ENCODE results near the gene CDH23.

DNA sequence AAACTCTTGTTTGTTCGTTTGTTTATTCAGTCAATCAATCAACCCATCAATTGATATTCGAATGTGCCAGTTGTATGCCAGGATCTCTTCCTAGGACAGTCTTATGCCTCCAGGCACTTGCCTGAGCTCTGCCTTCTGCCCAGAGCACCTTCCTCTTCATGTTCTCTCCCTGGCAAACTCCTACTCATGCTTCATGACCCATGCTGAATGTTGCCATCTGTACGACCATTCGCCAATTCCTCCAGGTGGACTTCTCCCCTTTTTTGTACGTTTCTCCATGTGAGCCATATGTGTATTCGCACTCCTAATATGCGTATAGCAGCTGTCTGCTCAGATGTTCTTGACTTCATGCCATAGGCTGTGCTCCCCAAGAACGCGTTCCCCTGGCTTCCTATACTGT, 180.1 kb downstream of the CDH23 start:
- TF ChIP-seq, protein P1, sequence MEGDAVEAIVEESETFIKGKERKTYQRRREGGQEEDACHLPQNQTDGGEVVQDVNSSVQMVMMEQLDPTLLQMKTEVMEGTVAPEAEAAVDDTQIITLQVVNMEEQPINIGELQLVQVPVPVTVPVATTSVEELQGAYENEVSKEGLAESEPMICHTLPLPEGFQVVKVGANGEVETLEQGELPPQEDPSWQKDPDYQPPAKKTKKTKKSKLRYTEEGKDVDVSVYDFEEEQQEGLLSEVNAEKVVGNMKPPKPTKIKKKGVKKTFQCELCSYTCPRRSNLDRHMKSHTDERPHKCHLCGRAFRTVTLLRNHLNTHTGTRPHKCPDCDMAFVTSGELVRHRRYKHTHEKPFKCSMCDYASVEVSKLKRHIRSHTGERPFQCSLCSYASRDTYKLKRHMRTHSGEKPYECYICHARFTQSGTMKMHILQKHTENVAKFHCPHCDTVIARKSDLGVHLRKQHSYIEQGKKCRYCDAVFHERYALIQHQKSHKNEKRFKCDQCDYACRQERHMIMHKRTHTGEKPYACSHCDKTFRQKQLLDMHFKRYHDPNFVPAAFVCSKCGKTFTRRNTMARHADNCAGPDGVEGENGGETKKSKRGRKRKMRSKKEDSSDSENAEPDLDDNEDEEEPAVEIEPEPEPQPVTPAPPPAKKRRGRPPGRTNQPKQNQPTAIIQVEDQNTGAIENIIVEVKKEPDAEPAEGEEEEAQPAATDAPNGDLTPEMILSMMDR (IDR thresholded peaks at IDR 0.05), result no peak
- no peak for TF ChIP-seq POLR2A (IDR thresholded peaks at IDR 0.05)

All from adrenal gland (tissue), 5 donors.